HepG2 (cell line): ENCODE data around the gene SEPTIN2. TPM values are rescaled to one million over a fixed set of nuclear protein-coding genes. Genes with fewer than 3 reads are reported as not detected.

ENCODE experiments used
- ATAC-seq: fragments of 200-7000 bp; cut with Tn5 transposase; 3 replicates; pipeline ENCODE4 v1.9.1; 2020; ENCODE audit warnings: mild to moderate bottlenecking, moderate library complexity
- BruUV-seq: library from RNA; stranded (reverse); fragments of 400-500 nt; replicated peaks from 2 replicates; lab custom pipeline; 2021; lab: Mats Ljungman, UMichigan
- CTCF ChIA-PET: fragments of 300-600 bp; formaldehyde crosslinking; extraction: SDS; loops from one replicate; lab custom pipeline; 2021; ENCODE audit warnings: low total read pairs, inconsistent platforms, low intra/inter-chr PET ratio; lab: Yijun Ruan, JAX
- POLR2A ChIA-PET: fragments of 350-600 bp; sonication (Branson Sonifier 250); formaldehyde crosslinking; loops from one replicate; lab custom pipeline; 2020; ENCODE audit warnings: antibody characterized with exemption, inconsistent platforms; lab: Yijun Ruan, JAX
- DNase-seq: peaks from one replicate; pipeline ENCODE4 v3.0.0-alpha.2; 2015; ENCODE audit warnings: low spot score
- FAIRE-seq: peaks from 3 replicates; lab custom pipeline; 2011; peaks lifted over from hg19 to GRCh38; lab: Jason Lieb, UNC
- H2AFZ ChIP-seq: one replicate; pipeline ENCODE4 v1.6.1; 2011; ENCODE audit warnings: low read length, inconsistent platforms
- H3K27ac ChIP-seq: fragments of 300-600 bp; 3 replicates; pipeline ENCODE4 v1.8.0; 2011; ENCODE audit warnings: mixed run types, mild to moderate bottlenecking, mixed read lengths, low read length, inconsistent platforms; ENCODE audit not compliant: insufficient read depth; ENCODE audit errors: extremely low read length
- H3K27me3 ChIP-seq, 2 experiments: fragments of 200-600 bp in 1 of 2; 2 replicates in 1 of 2; 3 replicates in 1 of 2; pipeline versions ENCODE4 v1.6.0 to v1.8.0; 2011; ENCODE audit warnings: low read length in 2 of 2, mild to moderate bottlenecking in 2 of 2, moderate library complexity in 2 of 2, inconsistent platforms in 1 of 2; ENCODE audit not compliant: insufficient read depth in 2 of 2, control insufficient read depth in 1 of 2
- H3K36me3 ChIP-seq, 2 experiments: fragments of 200-600 bp in 1 of 2; replicated peaks in 1 of 2; 2 replicates in 1 of 2; 3 replicates in 1 of 2; pipeline versions ENCODE4 v1.5.1 to v1.8.0; 2011; ENCODE audit warnings: low read length in 2 of 2, inconsistent platforms in 1 of 2; ENCODE audit not compliant: insufficient read depth in 2 of 2, control insufficient read depth in 1 of 2
- H3K4me1 ChIP-seq: 2 replicates; pipeline ENCODE4 v1.5.1; 2012; ENCODE audit warnings: low read length, inconsistent platforms; ENCODE audit not compliant: insufficient read depth
- H3K4me2 ChIP-seq: 2 replicates; pipeline ENCODE4 v1.6.0; 2011; ENCODE audit warnings: low read depth, low read length, inconsistent platforms
- H3K4me3 ChIP-seq, 3 experiments: fragments of 200-600 bp in 1 of 3; sonication (generic), shearing (Covaris generic) in 1 of 3; replicated peaks in 1 of 3; 2 replicates each; pipeline ENCODE4 v1.5.1; 2011 to 2016; ENCODE audit warnings: low read length in 3 of 3, inconsistent platforms in 2 of 3, low read depth in 2 of 3, mild to moderate bottlenecking in 2 of 3, control low read depth in 1 of 3, mixed read lengths in 1 of 3; ENCODE audit not compliant: insufficient read depth in 1 of 3
- H3K79me2 ChIP-seq: one replicate; pipeline ENCODE4 v1.6.1; 2011; ENCODE audit warnings: low read length, inconsistent platforms; ENCODE audit not compliant: insufficient read depth
- H3K9ac ChIP-seq: 2 replicates; pipeline ENCODE4 v1.6.0; 2011; ENCODE audit warnings: mild to moderate bottlenecking, low read depth, low read length, inconsistent platforms; ENCODE audit not compliant: insufficient read depth
- H3K9me3 ChIP-seq: 2 replicates; pipeline ENCODE4 v1.5.1; 2012; ENCODE audit warnings: mild to moderate bottlenecking, low read length
- H4K20me1 ChIP-seq: 2 replicates; pipeline ENCODE4 v1.6.0; 2011; ENCODE audit warnings: inconsistent platforms, mild to moderate bottlenecking, low read length, moderate library complexity; ENCODE audit not compliant: insufficient read depth
- ARNT2 ChIP-seq: sonication (generic); formaldehyde crosslinking; IDR thresholded peaks from 2 replicates; pipeline ENCODE4 v1.8.0; 2022; ENCODE audit warnings: mild to moderate bottlenecking, low read depth, missing genetic modification reagents, moderate library complexity
- ATF7-NPFF ChIP-seq: sonication (generic); formaldehyde crosslinking; IDR thresholded peaks from 2 replicates; pipeline ENCODE4 v1.8.1; 2023; ENCODE audit warnings: mild to moderate bottlenecking, low read depth, missing genetic modification reagents, moderate library complexity
- GFI1 ChIP-seq: sonication (generic); formaldehyde crosslinking; IDR thresholded peaks from 2 replicates; pipeline ENCODE4 v1.5.0; 2020; ENCODE audit warnings: missing genetic modification reagents, mild to moderate bottlenecking, borderline replicate concordance
- MBD4 ChIP-seq: IDR thresholded peaks from 2 replicates; pipeline ENCODE4 v1.6.1; 2012; ENCODE audit warnings: low read length, inconsistent platforms, borderline replicate concordance
- RAD51 ChIP-seq: fragments of 450-650 bp; IDR thresholded peaks from 2 replicates; pipeline ENCODE4 v1.6.1; 2016; ENCODE audit warnings: borderline replicate concordance
- TOPORS ChIP-seq: sonication (generic); formaldehyde crosslinking; IDR thresholded peaks from 2 replicates; pipeline ENCODE4 v1.8.0; 2023; ENCODE audit warnings: mild to moderate bottlenecking, missing genetic modification reagents
- ZFP36L2 ChIP-seq: sonication (generic); formaldehyde crosslinking; IDR thresholded peaks from 2 replicates; pipeline ENCODE4 v1.4.0; 2020; ENCODE audit warnings: missing genetic modification reagents
- ZNF75D ChIP-seq: sonication (generic); formaldehyde crosslinking; IDR thresholded peaks from 2 replicates; pipeline ENCODE4 v1.8.1; 2023; ENCODE audit warnings: missing genetic modification reagents, mild to moderate bottlenecking, borderline replicate concordance
- ZSCAN21 ChIP-seq: sonication (generic); formaldehyde crosslinking; IDR thresholded peaks from 2 replicates; pipeline ENCODE4 v1.8.0; 2022; ENCODE audit warnings: mild to moderate bottlenecking, missing genetic modification reagents, moderate library complexity, borderline replicate concordance
- WGBS: methylation state at CpG from one replicate; pipeline ENCODE4 v1.1.6; 2017; ENCODE audit warnings: low lambda C conversion rate; 5-methylcytosine and 5-hydroxymethylcytosine counted together
- in situ Hi-C: cut with HindIII; loops from 2 replicates; pipeline ENCODE4 v1.10.0; 2017; ENCODE audit warnings: low pct_unique_long_range_greater_than_20kb; ENCODE audit not compliant: extremely low pct_ligation_motif_present
- intact Hi-C: fragments of 100-400 bp; cut with micrococcal nuclease; formaldehyde crosslinking; loops from one replicate; pipeline ENCODE4 v1.10.0; 2022; ENCODE audit not compliant: unreplicated experiment
- polyA plus RNA-seq, 8 experiments: library from polyadenylated mRNA; depleted of rRNA in 3 of 8; stranded (reverse) in 7 of 8; unstranded in 1 of 8; fragments of >200 nt; fragmentation: Illumina TruSeq in 4 of 8; extraction: Trizol in 4 of 8; gene quantifications; 2 replicates each; pipeline versions ENCODE4 v1.2.1 to v1.2.3, GENCODE V29; 2011 to 2016; ENCODE audit warnings: low read depth in 4 of 8, missing spikeins in 1 of 8, mixed read lengths in 1 of 8; ENCODE audit not compliant: insufficient read depth in 1 of 8
- total RNA-seq, 5 experiments: library from RNA; depleted of rRNA; stranded (reverse); fragments of >200 nt; fragmentation: Illumina TruSeq; extraction: Trizol; gene quantifications; 2 replicates each; pipeline ENCODE4 v1.2.3, GENCODE V29; 2016; ENCODE audit warnings: low read depth in 1 of 5
- TF ChIP-seq, protein P1 (sequence below): sonication (generic); formaldehyde crosslinking; IDR thresholded peaks from 2 replicates; pipeline ENCODE4 v1.4.0; 2020; ENCODE audit warnings: missing genetic modification reagents
- TF ChIP-seq, protein P2 (sequence below): sonication (generic); formaldehyde crosslinking; IDR thresholded peaks from 2 replicates; pipeline ENCODE4 v1.4.0; 2020; ENCODE audit warnings: missing genetic modification reagents
- TF ChIP-seq, protein P3 (sequence below): sonication (generic); formaldehyde crosslinking; IDR thresholded peaks from 2 replicates; pipeline ENCODE4 v1.4.0; 2020; ENCODE audit warnings: mild to moderate bottlenecking, low read depth, missing genetic modification reagents
- TF ChIP-seq, protein P4 (sequence below): sonication (generic); formaldehyde crosslinking; IDR thresholded peaks from 2 replicates; pipeline ENCODE4 v1.5.0; 2020; ENCODE audit warnings: missing genetic modification reagents

SEPTIN2 gene
- total and polyA plus RNA-seq, 2 of the 13 experiments (the other 11 are each of a cell fraction or from before 2014, with no cell fraction given) = 493 to 733 TPM

DNA sequence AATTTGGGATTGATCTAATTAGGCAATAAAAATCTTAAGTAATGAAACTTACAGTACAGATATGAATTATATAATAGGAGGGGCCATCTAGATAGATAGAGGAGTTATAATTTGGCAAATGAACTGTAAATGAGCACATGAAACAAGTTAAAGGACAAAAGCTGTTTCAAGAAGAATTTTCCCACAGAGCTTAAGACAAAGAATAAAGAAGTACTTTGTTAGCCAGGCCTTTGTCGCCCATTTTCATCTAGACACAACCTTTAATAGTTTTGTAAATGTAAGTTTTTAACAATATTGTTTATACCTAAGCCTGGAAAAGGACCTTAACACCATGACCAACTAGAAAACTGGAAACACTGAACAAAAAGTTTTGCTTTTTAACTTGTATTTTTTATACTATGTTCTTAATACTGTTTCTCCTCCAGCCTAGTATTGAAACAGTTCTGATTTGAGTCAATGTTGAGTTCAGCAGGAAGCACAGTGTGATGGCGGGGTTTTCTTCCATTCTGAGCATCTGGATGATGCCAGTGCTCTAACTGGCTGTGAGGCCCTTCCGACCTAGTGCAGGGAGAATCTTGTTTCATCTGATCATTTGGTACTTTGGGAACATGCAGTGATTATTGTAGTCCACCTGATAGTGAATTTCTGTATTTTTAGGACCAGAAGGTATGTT is 77.9 kb downstream of the SEPTIN2 start:
- no peaks in the 10 kb centered on the region for H3K9me3 ChIP-seq
- intact Hi-C loops = loop anchor here (2.0 kb wide), 1 partner anchor 35 kb away; no protein-coding TSS in a partner anchor
- FAIRE-seq (no peak), DNase-seq (no peak), ATAC-seq (no peak)
- H3K27ac ChIP-seq = no peak overlapping the region
- no peak overlapping the region for H2AFZ ChIP-seq
- ChIA-PET CTCF (no interaction called here), POLR2A (interaction anchor here (1.9 kb wide), 1 partner anchor 34 kb away, joined by 5 read pairs; no protein-coding TSS in a partner anchor)
- 96% methylated on average over 3 of the region's 3 CpGs for WGBS
- peaks cover 6% of the 10 kb centered on the region for H3K79me2 ChIP-seq
- no peaks in the 10 kb centered on the region for H3K4me1 ChIP-seq
- H3K27me3 ChIP-seq = no peaks in the 10 kb centered on the region
- H3K4me3 ChIP-seq = no peak overlapping the region
- in situ Hi-C loops = no loop called here
- no peak overlapping the region for H3K4me2 ChIP-seq
- no TSS peak for BruUV-seq
- no peaks in the 10 kb centered on the region; the same call in 1 of the 2 replicates for H4K20me1 ChIP-seq
- H3K36me3 ChIP-seq = peaks cover 9 to 20% of the 10 kb centered on the region in 2 experiments; a peak in 4 of 5 replicates
- H3K9ac ChIP-seq = no peak overlapping the region
- TF ChIP-seq, protein P1, sequence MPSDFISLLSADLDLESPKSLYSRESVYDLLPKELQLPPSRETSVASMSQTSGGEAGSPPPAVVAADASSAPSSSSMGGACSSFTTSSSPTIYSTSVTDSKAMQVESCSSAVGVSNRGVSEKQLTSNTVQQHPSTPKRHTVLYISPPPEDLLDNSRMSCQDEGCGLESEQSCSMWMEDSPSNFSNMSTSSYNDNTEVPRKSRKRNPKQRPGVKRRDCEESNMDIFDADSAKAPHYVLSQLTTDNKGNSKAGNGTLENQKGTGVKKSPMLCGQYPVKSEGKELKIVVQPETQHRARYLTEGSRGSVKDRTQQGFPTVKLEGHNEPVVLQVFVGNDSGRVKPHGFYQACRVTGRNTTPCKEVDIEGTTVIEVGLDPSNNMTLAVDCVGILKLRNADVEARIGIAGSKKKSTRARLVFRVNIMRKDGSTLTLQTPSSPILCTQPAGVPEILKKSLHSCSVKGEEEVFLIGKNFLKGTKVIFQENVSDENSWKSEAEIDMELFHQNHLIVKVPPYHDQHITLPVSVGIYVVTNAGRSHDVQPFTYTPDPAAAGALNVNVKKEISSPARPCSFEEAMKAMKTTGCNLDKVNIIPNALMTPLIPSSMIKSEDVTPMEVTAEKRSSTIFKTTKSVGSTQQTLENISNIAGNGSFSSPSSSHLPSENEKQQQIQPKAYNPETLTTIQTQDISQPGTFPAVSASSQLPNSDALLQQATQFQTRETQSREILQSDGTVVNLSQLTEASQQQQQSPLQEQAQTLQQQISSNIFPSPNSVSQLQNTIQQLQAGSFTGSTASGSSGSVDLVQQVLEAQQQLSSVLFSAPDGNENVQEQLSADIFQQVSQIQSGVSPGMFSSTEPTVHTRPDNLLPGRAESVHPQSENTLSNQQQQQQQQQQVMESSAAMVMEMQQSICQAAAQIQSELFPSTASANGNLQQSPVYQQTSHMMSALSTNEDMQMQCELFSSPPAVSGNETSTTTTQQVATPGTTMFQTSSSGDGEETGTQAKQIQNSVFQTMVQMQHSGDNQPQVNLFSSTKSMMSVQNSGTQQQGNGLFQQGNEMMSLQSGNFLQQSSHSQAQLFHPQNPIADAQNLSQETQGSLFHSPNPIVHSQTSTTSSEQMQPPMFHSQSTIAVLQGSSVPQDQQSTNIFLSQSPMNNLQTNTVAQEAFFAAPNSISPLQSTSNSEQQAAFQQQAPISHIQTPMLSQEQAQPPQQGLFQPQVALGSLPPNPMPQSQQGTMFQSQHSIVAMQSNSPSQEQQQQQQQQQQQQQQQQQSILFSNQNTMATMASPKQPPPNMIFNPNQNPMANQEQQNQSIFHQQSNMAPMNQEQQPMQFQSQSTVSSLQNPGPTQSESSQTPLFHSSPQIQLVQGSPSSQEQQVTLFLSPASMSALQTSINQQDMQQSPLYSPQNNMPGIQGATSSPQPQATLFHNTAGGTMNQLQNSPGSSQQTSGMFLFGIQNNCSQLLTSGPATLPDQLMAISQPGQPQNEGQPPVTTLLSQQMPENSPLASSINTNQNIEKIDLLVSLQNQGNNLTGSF (CRISPR knock-in tag) = no peak
- TF ChIP-seq RAD51 (no peak), GFI1 (CRISPR knock-in tag) (no peak), MBD4 (no peak), ZSCAN21 (CRISPR knock-in tag) (no peak), TOPORS (CRISPR knock-in tag) (no peak), ZNF75D (CRISPR knock-in tag) (no peak), ARNT2 (CRISPR knock-in tag) (no peak), ATF7-NPFF (CRISPR knock-in tag) (no peak), ZFP36L2 (CRISPR knock-in tag) (no peak)
- TF ChIP-seq, protein P2, sequence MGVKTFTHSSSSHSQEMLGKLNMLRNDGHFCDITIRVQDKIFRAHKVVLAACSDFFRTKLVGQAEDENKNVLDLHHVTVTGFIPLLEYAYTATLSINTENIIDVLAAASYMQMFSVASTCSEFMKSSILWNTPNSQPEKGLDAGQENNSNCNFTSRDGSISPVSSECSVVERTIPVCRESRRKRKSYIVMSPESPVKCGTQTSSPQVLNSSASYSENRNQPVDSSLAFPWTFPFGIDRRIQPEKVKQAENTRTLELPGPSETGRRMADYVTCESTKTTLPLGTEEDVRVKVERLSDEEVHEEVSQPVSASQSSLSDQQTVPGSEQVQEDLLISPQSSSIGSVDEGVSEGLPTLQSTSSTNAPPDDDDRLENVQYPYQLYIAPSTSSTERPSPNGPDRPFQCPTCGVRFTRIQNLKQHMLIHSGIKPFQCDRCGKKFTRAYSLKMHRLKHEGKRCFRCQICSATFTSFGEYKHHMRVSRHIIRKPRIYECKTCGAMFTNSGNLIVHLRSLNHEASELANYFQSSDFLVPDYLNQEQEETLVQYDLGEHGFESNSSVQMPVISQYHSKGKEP (CRISPR knock-in tag) = no peak
- TF ChIP-seq, protein P3, sequence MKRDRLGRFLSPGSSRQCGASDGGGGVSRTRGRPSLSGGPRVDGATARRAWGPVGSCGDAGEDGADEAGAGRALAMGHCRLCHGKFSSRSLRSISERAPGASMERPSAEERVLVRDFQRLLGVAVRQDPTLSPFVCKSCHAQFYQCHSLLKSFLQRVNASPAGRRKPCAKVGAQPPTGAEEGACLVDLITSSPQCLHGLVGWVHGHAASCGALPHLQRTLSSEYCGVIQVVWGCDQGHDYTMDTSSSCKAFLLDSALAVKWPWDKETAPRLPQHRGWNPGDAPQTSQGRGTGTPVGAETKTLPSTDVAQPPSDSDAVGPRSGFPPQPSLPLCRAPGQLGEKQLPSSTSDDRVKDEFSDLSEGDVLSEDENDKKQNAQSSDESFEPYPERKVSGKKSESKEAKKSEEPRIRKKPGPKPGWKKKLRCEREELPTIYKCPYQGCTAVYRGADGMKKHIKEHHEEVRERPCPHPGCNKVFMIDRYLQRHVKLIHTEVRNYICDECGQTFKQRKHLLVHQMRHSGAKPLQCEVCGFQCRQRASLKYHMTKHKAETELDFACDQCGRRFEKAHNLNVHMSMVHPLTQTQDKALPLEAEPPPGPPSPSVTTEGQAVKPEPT (CRISPR knock-in tag) = no peak
- TF ChIP-seq, protein P4, sequence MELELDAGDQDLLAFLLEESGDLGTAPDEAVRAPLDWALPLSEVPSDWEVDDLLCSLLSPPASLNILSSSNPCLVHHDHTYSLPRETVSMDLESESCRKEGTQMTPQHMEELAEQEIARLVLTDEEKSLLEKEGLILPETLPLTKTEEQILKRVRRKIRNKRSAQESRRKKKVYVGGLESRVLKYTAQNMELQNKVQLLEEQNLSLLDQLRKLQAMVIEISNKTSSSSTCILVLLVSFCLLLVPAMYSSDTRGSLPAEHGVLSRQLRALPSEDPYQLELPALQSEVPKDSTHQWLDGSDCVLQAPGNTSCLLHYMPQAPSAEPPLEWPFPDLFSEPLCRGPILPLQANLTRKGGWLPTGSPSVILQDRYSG (CRISPR knock-in tag) = no peak
